ENCODE data around the gene IPO13.

The IPO13 gene

DNA sequence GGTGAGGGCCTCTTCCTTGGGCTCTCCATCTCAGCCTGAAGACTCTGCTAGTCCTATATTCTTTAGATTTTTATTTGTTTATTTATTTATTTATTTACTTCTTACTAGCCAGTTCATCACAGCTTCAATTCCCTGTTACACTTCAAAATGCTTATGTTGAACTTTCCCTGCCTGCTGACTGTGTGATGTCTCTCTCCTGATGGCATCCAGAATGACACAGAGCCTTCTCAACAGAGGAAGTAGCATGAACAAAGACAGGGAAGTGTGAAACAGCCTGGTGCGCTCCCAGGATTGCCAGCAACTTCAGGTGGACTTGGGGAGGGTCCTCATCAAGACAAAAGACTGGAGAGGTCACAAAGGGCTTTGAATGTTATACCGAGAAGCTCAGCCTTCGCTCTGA, 4.3 kb upstream of the IPO13 start:
- no peak overlapping the region for H3K18ac ChIP-seq (ENCODE audit: low read length)
- H4K8ac ChIP-seq (ENCODE audit: low read depth, low read length): no peak overlapping the region
- H2BK15ac ChIP-seq (replicated peaks; ENCODE audit: low read depth): no peak overlapping the region
- H2BK5ac ChIP-seq (ENCODE audit: low read length): no peak overlapping the region
- H3K27me3 ChIP-seq (ENCODE audit: insufficient read depth, low read length, poor library complexity): no peaks in the 10 kb centered on the region
- no peak overlapping the region for H3K4me3 ChIP-seq (ENCODE audit: low read length)
- no peaks in the 10 kb centered on the region for H3K4me1 ChIP-seq (ENCODE audit: control insufficient read depth, low read depth, low read length)
- no peak overlapping the region for H4K5ac ChIP-seq (ENCODE audit: low read length)
- no peak overlapping the region for H2BK120ac ChIP-seq (ENCODE audit: low read depth, low read length)
- H3K27ac ChIP-seq (ENCODE audit: low read depth, low read length): no peak overlapping the region
- no peak overlapping the region for H3K4me2 ChIP-seq (ENCODE audit: low read length)
- no peaks in the 10 kb centered on the region for H3K36me3 ChIP-seq (ENCODE audit: control insufficient read depth, insufficient read depth, low read length)
- no peak for DNase-seq
- no peak overlapping the region for H3K56ac ChIP-seq (ENCODE audit: low read length)
- H3K9ac ChIP-seq (ENCODE audit: low read length): no peak overlapping the region
- no peaks in the 10 kb centered on the region for H3K79me2 ChIP-seq (ENCODE audit: control insufficient read depth, insufficient read depth, low read length)
- H3K23ac ChIP-seq (ENCODE audit: low read length): no peak overlapping the region
- WGBS (ENCODE audit: extremely low coverage, insufficient coverage, low lambda C conversion rate): no CpG with 5 or more reads among the region's 3 CpGs
- H3K4ac ChIP-seq (ENCODE audit: low read depth, low read length): no peak overlapping the region
- no peaks in the 10 kb centered on the region for H3K79me1 ChIP-seq (ENCODE audit: low read length)
- no peak overlapping the region for H2AK5ac ChIP-seq (ENCODE audit: low read length)

DNA sequence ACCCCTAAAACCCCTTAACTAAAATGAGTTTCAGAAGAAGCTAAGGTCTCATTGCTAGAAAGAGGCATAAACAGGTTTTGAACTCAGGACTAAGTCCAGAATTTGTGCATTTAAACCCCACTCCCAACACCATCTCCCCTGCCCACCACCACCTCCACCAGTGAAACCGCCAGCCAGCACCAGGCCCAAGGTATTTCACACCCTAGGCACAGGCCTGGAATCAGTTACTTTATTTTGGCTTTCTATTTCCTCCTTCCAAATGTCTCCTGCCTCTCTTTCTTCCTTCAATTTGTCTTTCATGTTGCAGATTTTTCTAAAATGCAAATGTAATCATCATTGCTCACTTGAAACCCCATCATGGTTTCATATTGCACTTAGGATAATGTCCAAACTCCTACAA, 1.9 kb upstream of the IPO13 start:
- Histone ChIP-seq H3K79me2 (ENCODE audit: control insufficient read depth, insufficient read depth, low read length) (no peaks in the 10 kb centered on the region), H3K18ac (ENCODE audit: low read length) (no peak overlapping the region), H2BK120ac (ENCODE audit: low read depth, low read length) (no peak overlapping the region), H2AK5ac (ENCODE audit: low read length) (no peak overlapping the region), H3K9ac (ENCODE audit: low read length) (no peak overlapping the region), H3K4me1 (ENCODE audit: control insufficient read depth, low read depth, low read length) (peaks cover 2% of the 10 kb centered on the region), H3K36me3 (ENCODE audit: control insufficient read depth, insufficient read depth, low read length) (no peaks in the 10 kb centered on the region), H3K27ac (ENCODE audit: low read depth, low read length) (no peak overlapping the region), H3K4me3 (ENCODE audit: low read length) (no peak overlapping the region), H4K5ac (ENCODE audit: low read length) (no peak overlapping the region), H3K23ac (ENCODE audit: low read length) (no peak overlapping the region), H2BK5ac (ENCODE audit: low read length) (no peak overlapping the region), H3K27me3 (ENCODE audit: insufficient read depth, low read length, poor library complexity) (no peaks in the 10 kb centered on the region), H3K79me1 (ENCODE audit: low read length) (peaks cover 4% of the 10 kb centered on the region), H4K8ac (ENCODE audit: low read depth, low read length) (no peak overlapping the region), H2BK15ac (replicated peaks; ENCODE audit: low read depth) (no peak overlapping the region), H3K56ac (ENCODE audit: low read length) (no peak overlapping the region), H3K4ac (ENCODE audit: low read depth, low read length) (no peak overlapping the region), H3K4me2 (ENCODE audit: low read length) (no peak overlapping the region)
- no peak for DNase-seq
- no CpG with 5 or more reads among the region's 1 CpG for WGBS (ENCODE audit: extremely low coverage, insufficient coverage, low lambda C conversion rate)

DNA sequence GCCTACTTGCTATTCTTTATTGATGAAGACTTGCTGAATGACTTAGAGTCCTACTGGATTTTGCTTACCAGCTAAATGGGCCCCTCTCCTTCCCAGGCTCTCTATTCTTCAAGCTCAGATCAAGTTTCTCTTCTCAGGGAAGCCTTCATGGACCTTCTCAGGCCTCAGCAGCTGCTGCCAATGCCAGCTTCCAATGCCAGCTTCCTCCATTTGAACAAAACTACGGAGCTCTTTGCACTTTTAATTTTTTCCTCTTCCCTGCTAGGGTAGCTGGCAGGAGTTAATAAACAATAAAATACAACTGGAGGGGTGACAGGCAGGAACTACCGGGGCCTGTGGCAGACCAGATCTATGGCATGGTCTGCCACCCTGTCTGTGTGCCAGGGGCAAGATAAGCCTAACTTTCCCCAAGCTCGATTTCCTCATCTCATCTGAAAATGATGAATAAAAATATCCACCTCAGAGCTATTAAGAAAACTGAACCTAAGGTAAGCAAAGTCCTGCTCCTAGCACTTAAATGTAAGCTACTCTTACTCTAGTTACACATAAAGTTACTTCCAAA, 995 bp upstream of the IPO13 start:
- whole genome bisulfite sequencing (ENCODE audit: extremely low coverage, insufficient coverage, low lambda C conversion rate): no CpG with 5 or more reads among the region's 3 CpGs

DNA sequence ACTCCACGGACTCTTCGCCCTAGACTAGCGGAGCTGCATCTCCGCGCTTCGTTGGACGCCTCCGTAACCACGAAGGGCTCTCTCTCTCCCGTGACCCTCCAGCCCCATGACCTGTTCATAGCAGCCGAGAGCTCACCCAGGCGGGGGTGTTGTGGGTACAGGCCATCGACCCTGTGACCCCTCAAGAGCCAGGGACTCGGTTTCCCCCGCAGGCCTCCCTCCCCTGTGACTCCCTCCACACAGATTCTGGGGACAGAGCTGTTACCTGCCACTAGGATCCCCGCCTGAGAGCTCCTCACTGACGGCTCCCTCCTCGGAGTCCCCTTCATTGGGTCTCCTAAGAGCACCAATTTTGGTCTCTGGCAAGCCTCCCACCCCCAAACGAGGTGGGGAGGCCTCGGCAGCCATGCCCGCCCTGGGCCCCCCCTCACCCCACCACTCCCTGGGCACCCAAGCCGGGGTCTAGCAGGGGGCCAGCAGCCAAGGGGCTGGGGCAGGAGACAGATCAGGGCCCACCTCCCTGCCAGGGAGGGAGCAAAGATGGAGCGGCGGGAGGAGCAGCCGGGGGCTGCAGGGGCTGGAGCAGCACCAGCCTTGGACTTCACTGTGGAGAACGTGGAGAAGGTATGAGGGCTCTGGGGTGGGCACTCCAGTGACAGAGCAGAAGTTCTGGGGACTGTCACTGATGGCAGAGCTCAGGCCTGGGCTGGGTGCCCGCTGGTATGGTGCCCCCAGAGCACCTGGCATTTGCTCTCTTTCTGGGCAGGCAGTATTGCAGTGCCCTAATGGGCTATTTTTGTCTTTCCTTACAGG, 517 bp downstream of the IPO13 start:
- Histone ChIP-seq H3K27me3 (ENCODE audit: insufficient read depth, low read length, poor library complexity) (no peaks in the 10 kb centered on the region), H3K23ac (ENCODE audit: low read length) (no peak overlapping the region), H3K4me1 (ENCODE audit: control insufficient read depth, low read depth, low read length) (peaks cover 2% of the 10 kb centered on the region), H2BK5ac (ENCODE audit: low read length) (no peak overlapping the region), H3K79me1 (ENCODE audit: low read length) (peaks cover 4% of the 10 kb centered on the region), H3K56ac (ENCODE audit: low read length) (peak overlapping the region; percentile 98), H3K4me2 (ENCODE audit: low read length) (peak overlapping the region; percentile 57), H4K5ac (ENCODE audit: low read length) (no peak overlapping the region), H2AK5ac (ENCODE audit: low read length) (no peak overlapping the region), H3K4me3 (ENCODE audit: low read length) (peak overlapping the region; percentile 83), H2BK15ac (replicated peaks; ENCODE audit: low read depth) (no peak overlapping the region), H3K4ac (ENCODE audit: low read depth, low read length) (no peak overlapping the region), H3K27ac (ENCODE audit: low read depth, low read length) (no peak overlapping the region), H2BK120ac (ENCODE audit: low read depth, low read length) (no peak overlapping the region), H3K18ac (ENCODE audit: low read length) (no peak overlapping the region), H3K36me3 (ENCODE audit: control insufficient read depth, insufficient read depth, low read length) (no peaks in the 10 kb centered on the region), H3K9ac (ENCODE audit: low read length) (peak overlapping the region; percentile 95), H4K8ac (ENCODE audit: low read depth, low read length) (no peak overlapping the region), H3K79me2 (ENCODE audit: control insufficient read depth, insufficient read depth, low read length) (no peaks in the 10 kb centered on the region)
- WGBS (ENCODE audit: extremely low coverage, insufficient coverage, low lambda C conversion rate): no CpG with 5 or more reads among the region's 27 CpGs
- no peak for DNase-seq

More for the DNA sequence above, 995 bp upstream of the IPO13 start:
- peaks cover 4% of the 10 kb centered on the region for H3K79me1 ChIP-seq (ENCODE audit: low read length)
- H3K4me1 ChIP-seq (ENCODE audit: control insufficient read depth, low read depth, low read length): peaks cover 2% of the 10 kb centered on the region
- H3K27ac ChIP-seq (ENCODE audit: low read depth, low read length): no peak overlapping the region
- peak overlapping the region; percentile 23 for H3K9ac ChIP-seq (ENCODE audit: low read length)
- no peak overlapping the region for H4K8ac ChIP-seq (ENCODE audit: low read depth, low read length)
- H3K27me3 ChIP-seq (ENCODE audit: insufficient read depth, low read length, poor library complexity): no peaks in the 10 kb centered on the region
- no peaks in the 10 kb centered on the region for H3K79me2 ChIP-seq (ENCODE audit: control insufficient read depth, insufficient read depth, low read length)
- DNase-seq: no peak
- no peak overlapping the region for H3K23ac ChIP-seq (ENCODE audit: low read length)
- no peak overlapping the region for H2AK5ac ChIP-seq (ENCODE audit: low read length)
- no peak overlapping the region for H4K5ac ChIP-seq (ENCODE audit: low read length)
- no peak overlapping the region for H3K56ac ChIP-seq (ENCODE audit: low read length)
- H3K4me3 ChIP-seq (ENCODE audit: low read length): no peak overlapping the region
- no peak overlapping the region for H2BK5ac ChIP-seq (ENCODE audit: low read length)
- no peaks in the 10 kb centered on the region for H3K36me3 ChIP-seq (ENCODE audit: control insufficient read depth, insufficient read depth, low read length)
- no peak overlapping the region for H2BK120ac ChIP-seq (ENCODE audit: low read depth, low read length)
- H3K18ac ChIP-seq (ENCODE audit: low read length): no peak overlapping the region
- H3K4ac ChIP-seq (ENCODE audit: low read depth, low read length): no peak overlapping the region
- H2BK15ac ChIP-seq (replicated peaks; ENCODE audit: low read depth): no peak overlapping the region
- H3K4me2 ChIP-seq (ENCODE audit: low read length): no peak overlapping the region

DNA sequence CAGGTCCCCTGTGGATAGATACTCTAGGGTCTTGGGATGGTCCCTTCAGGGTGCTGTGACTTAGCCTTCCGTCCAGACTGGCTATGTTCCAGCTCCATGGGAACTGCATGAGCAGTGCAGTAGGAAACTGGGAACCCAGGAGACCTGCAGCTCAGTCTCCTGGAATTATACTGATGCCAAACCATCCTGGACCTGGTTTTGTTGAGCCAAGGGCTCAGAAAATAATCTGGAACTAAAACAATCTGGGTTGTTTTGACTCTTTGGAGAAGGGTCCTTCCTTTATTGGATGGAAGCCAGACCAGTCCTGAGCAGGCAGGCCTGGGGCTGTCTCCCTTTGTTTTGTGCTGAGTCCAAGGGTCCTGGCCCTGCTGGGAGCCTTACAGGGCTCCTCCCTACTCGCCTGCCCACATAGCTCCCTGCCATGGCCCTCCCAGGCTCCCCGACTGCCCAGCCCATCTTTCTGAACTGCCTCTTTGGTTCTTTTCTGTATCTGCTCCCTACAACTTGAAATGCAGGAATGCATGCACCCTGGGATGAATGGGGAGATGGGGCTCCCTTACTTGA, 1.2 kb downstream of the IPO13 start:
- no peak overlapping the region for H4K8ac ChIP-seq (ENCODE audit: low read depth, low read length)

More for the DNA sequence above, 1.2 kb downstream of the IPO13 start:
- Histone ChIP-seq H3K18ac (ENCODE audit: low read length) (no peak overlapping the region), H3K79me1 (ENCODE audit: low read length) (peaks cover 4% of the 10 kb centered on the region), H2BK5ac (ENCODE audit: low read length) (no peak overlapping the region), H3K79me2 (ENCODE audit: control insufficient read depth, insufficient read depth, low read length) (no peaks in the 10 kb centered on the region), H3K36me3 (ENCODE audit: control insufficient read depth, insufficient read depth, low read length) (no peaks in the 10 kb centered on the region), H3K4me2 (ENCODE audit: low read length) (peak overlapping the region; percentile 22), H3K27ac (ENCODE audit: low read depth, low read length) (no peak overlapping the region), H3K4me3 (ENCODE audit: low read length) (no peak overlapping the region), H3K23ac (ENCODE audit: low read length) (no peak overlapping the region), H3K9ac (ENCODE audit: low read length) (peak overlapping the region; percentile 95), H3K4ac (ENCODE audit: low read depth, low read length) (no peak overlapping the region), H2BK15ac (replicated peaks; ENCODE audit: low read depth) (no peak overlapping the region), H2BK120ac (ENCODE audit: low read depth, low read length) (no peak overlapping the region), H3K4me1 (ENCODE audit: control insufficient read depth, low read depth, low read length) (peaks cover 2% of the 10 kb centered on the region), H3K27me3 (ENCODE audit: insufficient read depth, low read length, poor library complexity) (no peaks in the 10 kb centered on the region), H4K5ac (ENCODE audit: low read length) (no peak overlapping the region), H2AK5ac (ENCODE audit: low read length) (no peak overlapping the region), H3K56ac (ENCODE audit: low read length) (peak overlapping the region; percentile 98)
- no CpG with 5 or more reads among the region's 3 CpGs for WGBS (ENCODE audit: extremely low coverage, insufficient coverage, low lambda C conversion rate)
- no peak for DNase-seq
